NCI-H460 (cell line): Measurements from ENCODE around the gene CST1. TPM values are rescaled to one million over a fixed set of nuclear protein-coding genes. Genes with fewer than 3 reads are reported as not detected.
"Not testable (repeated sequence)": the region's sequence is repeated elsewhere in the genome, so short reads cannot be mapped to it uniquely, and the experiment has no call there.

Experiments
- DNase-seq: peaks from one replicate; pipeline ENCODE4 v3.0.0-alpha.2; 2016; ENCODE audit warnings: low read depth; ENCODE audit errors: extremely low read depth
- total RNA-seq: library from RNA; depleted of rRNA; stranded (reverse); fragments of >200 nt; shearing (Covaris generic); gene quantifications from 2 replicates; pipeline ENCODE4 v1.2.3, GENCODE V29; 2014

The CST1 gene
- total RNA-seq, 1 experiment from 2014 or later: not detected

DNA sequence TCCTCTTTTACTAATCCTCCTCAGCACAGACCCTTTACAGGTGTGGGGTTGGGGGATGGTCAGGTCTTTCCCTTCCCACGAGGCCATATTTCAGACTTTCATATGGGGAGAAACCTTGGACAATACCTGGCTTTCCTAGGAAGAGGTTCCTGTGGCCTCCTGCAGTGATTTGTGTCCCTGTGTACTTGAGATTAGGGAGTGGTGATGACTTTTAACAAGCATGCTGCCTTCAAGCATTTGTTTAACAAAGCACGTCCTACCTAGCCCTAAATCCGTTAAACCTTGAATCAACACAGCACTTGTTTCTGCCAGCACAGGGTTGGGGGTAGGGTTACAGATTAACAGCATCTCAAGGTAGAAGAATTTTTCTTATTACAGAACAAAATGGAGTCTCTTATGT is 6.1 kb upstream of the CST1 start:
- DNase-seq: not testable (repeated sequence)

DNA sequence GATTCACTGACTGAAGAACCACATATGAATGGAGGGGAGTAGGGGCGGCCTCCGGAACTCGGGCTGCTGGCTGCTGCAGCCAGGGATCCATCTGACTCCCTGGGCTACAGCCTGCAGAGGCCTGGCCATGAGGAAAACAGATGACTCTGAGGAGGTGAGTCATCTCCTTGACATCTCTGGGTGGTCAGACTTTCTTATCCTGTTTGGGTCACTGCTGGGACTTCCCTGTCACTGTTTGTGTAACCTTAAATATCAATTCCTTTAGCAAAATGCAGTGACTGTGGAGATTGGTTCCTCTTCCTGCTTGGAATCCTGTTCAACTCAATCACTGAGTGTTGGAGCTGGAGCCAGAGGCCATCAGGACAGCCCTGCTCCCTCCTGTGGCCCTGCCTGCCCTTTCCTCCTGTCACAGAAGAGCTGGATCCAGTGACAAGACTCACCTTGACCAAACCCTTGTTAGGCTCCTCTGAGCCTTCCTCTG is 4.4 kb upstream of the CST1 start:
- DNase-seq: not testable (repeated sequence)

DNA sequence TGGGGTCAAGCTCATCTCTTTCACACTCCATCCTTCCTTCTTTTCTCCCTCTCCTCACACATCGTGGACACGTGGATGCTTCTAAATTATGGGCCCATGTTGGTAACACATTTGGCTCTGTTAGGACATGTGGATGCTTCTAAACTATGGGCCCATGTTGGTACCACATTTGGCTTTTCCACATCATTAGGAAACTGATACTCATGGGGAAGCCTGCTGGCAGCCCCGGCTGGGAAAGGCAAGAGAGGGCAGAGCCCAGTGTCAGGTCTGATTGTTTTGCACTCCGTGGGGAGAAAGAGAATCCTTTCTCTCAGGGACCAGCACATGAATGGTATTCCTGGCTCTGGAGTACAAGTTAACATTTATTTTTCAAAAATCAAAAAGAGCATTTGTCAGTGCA is 4.0 kb upstream of the CST1 start:
- no peak for DNase-seq

DNA sequence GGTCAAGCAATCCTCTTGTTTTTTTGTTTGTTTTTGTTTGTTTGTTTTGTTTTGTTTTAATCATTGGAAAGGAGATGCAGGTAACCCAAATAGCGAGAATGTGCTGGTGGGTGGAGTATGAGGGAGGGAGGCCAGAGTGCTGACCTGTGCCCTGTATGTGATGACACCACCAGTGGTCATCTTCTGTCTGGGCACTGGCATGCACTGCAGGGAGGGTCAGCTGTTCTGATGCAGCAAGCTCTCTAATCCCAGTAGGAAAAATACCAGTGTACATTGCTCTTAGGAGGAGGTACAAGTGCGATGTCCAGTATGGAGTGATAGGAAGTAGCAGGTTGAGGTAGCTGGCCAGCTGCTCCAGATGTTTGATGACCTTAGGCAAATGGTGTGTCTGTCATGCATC is 2.9 kb upstream of the CST1 start:
- no peak for DNase-seq

DNA sequence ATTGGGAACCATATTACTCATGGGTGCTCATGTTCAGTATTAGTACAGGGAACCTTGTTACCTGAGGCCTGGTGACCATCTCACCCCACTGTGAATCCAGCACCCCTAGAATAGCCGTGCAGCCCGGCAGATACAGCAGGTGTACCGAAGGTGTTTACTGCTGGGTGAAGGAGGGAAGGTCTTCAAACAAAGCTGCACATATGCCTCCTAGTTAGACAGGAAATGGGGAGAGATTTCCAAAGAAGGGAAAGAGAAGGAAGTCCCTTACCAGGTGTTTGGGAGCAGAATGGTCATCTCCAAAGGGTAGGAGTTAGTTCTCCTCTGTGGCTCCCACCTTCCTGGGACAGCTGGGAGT is 2.4 kb upstream of the CST1 start:
- no peak for DNase-seq

DNA sequence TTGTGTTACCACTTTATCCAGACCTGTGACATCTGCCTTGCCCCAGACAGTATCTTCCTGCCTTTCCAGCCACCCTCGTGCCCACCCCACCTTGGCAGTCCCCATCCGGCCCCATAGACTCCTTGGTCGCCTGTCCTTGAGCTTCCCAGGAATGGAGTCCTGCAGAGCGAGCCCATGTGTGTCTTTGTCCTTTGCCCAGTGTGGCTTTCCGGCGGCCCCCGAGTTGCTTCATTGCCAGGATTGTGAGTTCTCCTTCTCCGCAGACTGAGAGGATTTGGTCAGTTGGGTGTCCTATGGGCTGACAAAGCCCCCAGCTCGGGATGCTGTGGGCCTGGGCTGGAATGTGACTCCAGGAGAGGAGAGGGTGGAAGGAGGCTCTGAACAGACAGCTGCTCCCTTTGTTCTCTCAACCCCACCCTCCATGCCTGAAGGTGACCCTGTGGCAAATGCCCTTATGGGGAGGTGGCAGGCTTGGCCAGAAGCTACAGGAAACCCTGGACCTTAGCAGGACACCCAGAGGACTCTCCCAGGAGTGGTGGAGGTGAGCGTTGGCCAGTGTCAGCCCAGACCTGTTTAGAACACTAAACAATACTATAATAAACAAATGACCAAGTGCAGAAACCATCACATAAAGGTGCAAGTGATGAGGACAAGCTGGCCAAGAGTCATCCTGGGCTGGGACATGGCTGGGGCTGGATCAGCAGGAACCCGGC is 1.9 kb upstream of the CST1 start:
- DNase-seq: no peak

DNA sequence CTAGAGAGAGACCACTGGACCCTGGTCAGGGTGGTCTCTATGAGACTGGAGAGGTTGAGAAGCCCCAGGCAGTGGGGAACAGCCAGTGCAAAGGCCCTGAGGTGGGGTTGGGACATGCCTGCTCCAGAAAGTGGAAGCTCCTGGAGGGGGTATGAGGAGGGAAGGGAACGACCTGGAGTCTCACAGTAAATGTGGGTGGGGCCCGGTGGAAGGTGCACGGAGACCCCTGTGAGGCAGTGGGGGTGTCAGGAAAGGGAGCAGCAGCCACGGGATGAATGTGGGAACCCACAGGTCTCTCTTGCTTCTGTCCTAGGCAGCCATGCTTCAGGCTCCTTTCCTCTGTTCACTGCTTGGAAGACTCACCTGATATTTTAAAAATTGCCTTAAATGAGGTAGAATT is 1.3 kb upstream of the CST1 start:
- no peak for DNase-seq

DNA sequence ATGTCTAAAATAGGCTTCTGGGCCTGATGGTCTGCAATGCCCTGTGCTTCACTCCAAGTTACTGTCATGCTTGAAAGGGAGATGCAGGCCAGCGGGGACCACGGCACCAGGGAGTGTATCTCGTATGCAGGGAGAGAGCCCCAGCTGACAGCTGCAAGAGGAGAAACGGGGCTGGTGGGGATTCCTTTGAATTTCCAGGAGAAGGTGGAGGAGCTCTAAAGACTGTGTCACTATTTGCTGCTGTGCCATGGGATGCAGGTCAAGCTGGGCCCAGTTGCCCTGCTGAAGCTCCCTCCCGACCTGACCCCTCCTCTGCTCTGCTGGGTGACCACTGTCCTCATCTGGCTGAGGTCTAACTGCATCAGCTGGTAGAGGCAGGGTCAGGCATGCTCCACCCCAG is 989 bp downstream of the CST1 start:
- no peak for DNase-seq

DNA sequence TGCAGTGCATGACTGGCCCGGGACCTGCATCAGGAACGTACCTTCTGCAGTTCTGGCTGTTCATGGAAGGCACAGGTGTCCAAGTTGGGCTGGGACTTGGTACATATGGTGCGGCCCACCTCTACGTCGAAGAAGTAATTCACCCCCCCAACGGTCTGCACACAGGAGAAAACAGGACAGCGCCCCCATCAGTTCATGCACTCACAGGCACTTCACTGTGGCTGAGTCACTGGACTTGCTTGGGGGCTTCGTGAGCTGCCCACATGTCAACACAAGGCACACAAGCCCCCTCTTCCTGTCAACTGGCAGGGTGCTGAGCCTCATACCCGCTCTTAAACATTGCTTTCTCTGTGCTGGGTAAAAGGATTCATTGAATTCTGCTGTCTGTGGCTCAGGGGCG is 1.8 kb downstream of the CST1 start:
- not testable (repeated sequence) for DNase-seq

DNA sequence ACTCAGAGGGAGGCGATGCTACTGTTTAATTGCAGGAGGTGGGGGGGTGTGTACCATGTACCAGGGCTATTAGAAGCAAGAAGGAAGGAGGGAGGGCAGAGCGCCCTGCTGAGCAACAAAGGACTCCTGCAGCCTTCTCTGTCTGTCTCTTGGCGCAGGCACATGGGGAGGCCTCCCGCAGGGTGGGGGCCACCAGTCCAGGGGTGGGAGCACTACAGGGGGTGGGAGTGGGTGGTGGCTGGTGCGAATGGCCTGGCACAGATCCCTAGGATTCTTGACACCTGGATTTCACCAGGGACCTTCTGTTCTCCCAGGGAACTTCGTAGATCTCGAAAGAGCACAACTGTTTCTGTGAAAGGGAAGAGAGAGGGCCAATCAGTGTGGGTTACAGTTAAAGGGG is 3.2 kb downstream of the CST1 start:
- DNase-seq: not testable (repeated sequence)

DNA sequence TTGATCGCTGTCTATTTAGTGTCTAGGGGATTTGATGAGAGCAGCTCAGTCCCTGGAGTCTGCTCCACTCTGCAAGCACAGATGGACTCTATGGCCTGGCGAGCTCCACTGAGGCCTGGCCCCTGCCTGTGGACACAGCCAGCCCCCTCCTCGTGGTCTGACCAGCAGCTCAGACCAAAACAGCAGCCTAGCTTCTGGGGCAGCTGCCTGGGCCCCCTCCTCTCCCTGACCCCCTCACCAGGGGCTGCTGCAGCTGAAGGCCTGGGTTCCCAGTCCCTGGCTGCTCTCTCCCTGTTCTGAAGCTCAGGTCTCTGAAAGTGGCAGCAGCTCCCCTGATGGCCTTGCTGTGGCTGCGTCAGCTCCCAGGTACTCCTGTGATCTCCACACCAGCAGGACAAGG is 3.6 kb downstream of the CST1 start:
- not testable (repeated sequence) for DNase-seq

DNA sequence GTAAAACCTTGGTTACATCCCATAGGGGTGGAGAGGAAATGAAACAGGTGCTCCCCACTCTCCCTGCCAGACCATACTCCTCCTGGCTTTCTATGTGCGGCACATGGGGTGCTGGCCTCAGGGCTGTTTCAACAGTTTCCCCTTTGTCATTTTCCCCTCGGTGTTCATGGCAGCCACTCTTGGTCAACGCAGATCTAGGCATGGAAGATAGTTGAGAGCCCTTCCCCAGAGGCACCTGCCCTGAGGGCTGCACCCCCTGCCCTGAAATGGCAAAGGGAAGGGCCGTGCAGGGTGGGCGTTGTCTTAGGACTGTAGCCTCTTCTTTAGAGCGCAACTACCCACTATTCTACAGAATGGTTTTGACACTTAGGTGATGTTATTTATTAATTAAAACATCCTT is 4.4 kb downstream of the CST1 start:
- DNase-seq: no peak

DNA sequence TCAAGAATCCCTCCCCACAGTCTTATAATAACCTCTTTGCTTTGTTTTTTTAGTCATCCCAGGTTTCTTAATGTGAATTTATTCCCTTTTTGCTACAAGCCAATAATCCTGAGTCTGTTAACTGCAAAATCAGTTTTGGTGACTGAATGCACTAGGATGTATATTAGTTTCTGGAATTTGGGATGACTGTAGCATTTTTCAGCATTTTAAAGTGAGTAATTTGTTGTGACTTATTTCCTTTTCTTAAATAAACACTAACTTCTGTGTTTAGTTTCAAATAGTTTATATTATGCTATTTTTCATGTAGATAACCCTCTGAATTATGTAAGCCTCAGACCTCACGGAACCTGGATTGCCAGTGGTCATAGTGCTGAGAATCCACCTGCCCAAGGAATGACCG is 5.5 kb downstream of the CST1 start:
- DNase-seq: no peak

DNA sequence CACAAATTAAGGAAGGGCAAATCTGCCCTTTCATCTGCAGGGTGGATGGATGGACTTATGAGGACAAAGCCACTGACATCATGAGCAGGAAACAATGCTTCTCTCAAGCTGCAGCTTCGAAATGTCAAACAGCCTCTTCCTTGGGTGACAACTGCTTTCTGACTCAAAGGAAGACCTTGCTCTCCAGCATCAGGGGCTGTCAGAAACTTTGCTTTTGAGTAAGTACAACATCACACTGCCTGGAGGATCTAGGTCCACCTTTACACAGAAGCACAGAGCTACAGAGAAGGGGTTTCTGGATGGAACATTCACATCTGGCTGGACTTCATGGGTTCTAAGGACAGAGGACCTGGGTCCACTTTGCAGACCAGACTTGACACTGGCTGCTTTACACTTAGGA is 5.9 kb downstream of the CST1 start:
- no peak for DNase-seq

DNA sequence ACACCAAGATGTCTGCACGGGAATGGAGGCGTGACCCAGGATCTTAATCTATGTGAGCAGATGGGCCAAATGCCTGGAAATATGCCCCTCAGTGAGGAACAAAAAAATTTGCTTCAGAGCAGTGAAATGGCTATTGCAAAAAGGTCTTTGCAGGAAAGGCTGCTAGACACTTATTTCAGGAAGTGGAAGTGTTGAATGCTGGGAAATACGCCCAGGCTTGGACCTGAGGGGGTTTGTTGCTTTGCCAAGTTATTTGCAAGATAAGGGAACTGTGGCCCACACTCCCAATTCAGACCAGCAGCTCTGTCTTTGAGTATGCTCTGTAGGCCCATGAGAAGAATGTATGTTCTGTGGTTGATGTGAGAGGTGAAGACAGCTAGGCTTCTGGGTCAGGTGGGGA is 15.3 kb downstream of the CST1 start:
- not testable (repeated sequence) for DNase-seq

DNA sequence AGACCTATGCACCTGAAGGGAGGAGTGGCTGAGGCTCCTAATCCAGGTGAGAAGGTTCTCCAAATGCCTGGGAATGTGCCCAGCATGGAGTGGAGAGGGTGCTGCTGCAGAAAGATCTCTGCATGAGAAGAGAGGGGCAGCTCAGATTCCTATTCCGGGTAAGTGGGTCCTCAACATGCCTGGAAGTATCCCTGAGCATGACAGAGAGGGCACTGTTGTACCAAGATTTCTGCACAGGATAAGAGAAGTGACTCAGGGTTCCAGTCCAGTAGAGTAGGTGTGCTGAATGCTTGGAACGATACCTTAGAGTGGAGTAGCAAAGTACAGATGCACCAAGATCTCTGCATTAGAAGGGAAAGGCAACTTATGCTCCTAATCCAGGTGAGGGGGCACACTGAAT is 15.8 kb downstream of the CST1 start:
- not testable (repeated sequence) for DNase-seq

DNA sequence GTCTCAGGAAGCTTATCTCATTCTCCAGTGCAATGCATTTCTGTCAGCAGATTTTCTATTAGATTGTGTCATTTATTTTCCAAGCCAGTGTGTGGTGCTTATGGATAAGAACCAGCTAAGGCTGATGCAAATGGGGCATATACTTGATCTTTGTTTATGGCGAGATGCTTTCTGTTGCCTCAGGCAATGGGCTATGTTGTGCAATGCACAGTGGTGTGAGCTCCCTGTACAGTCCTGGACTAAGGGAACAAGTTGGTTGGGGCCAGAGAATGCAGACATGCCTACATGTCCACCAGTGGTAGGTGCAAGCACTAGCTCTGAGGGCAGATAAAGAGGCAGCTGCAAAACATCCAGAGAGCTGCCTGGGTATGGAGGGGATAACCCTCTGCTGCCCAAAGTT is 16.3 kb downstream of the CST1 start:
- DNase-seq: not testable (repeated sequence)

DNA sequence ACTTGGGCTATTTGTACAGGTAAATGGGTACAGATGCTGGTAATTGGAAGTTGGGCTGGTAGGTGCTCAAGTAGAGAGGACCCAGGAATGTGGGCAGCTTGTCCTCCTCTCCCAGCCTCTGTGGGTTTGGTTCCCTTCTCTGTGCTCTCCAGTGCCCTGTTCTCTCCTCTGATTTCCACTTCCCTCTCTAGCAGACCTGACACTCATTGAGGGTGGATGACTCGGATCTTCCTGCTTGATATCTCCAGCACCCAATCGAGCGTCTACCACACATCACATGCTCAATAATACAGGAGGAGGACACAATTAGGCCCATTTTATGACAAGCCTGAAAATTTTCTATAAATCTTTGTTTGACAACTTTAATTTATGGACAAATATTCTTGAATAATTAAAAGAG is 23.7 kb downstream of the CST1 start:
- no peak for DNase-seq

DNA sequence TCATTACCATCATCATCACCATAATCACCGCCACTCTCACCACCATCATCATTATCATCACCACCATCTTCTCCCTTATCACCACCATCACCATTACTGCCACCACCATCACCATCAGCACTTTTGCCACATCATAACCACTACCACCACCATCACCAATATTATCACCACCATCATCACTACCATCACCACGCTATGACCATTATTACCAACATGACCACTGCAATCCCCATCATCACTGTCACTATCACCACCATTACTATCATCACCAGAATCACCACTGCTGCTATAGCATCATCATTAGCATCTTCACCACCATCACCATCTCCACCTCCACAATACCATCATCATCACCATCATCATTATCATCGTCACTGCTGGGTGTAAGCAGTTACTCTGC is 25.6 kb downstream of the CST1 start:
- no peak for DNase-seq

DNA sequence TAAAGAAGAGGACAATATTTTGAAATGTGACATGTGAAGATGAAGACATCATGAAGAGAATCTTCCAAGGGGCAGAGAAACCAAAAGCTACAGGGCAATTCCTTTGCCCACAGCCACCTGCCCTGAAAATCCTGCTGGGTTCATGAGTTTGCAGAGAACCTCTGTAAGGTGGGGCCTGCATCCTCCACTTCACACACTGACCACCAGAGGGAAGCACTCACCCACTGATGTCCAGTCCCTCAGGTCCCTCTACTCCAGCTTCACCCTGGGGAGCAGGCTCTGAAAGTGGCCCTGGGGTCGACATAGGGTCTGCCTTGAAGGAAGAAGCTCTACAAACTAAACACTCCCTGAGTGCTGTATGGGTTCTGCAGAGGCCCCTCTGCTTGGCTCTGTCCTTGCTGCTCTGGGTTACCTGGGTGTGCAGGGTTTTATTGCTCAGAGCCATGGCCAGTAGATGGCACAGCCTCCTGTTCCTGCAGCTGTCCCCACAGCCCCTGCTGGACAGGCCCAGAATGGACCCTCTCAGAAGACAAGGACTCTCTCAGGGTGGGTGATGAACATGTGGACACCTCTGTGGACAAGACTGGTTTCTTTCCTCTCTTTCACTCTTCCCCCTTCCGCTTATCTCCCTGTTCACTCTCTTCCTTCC is 27.0 kb downstream of the CST1 start:
- peak; percentile 13 for DNase-seq

DNA sequence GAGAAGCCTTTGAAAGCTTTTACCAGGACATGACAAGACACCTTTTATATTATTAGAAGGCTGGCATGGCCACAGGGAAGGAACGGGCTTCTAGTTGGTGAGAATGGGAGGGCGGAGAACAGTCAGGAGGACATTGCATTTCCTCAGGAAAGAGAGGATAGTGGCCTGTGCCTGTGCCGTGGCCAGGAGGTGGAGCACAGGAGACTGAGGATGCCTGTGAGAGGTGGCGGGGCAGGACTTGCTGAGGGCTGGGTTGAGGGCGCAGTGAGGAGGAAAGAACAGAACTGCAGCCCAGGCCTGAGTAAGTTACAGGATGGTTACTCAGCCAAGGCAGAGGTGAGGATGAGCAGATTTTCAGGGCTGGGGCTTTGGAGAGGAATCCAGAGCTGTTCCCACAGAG is 27.9 kb downstream of the CST1 start:
- DNase-seq: not testable (repeated sequence)

DNA sequence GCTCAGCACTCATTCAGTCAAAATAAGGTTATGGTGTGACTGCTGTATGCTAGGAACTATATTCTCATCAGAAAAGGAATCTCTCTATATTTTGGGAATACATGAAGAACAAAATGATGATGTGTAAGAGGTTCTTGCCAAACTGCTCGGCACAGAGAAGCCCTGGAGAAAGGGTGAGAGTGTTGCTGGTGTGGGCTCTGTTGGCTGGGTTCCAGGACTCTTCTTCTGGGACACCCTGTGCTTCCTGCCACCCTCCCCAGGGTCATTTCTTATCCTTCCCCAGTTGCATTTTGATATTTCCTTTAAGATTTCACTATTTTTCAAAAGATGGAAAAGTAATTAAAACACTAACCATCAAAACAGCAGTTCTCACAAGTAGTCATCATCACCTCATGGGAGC is 28.8 kb downstream of the CST1 start:
- DNase-seq: no peak

DNA sequence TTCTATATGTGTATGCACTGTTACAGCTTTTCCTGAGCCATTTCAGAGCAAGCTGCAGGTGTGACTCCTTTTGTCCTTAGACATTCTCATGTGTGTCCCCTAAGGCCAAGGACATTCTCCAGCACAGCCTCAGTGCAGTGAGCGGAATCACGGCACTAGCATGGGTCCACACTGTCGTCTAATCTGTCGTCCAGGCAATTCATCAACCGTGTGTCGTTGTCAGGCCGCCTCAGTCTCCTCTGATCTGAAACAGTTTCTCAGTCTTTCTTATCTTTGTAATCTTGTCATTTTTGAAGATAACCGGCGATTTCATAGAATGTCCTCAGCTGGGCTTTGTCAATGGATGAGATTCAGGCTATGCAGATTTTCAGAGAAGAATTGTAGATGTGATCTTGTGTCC is 31.4 kb downstream of the CST1 start:
- DNase-seq: not testable (repeated sequence)
